Measurements from ENCODE around the gene SHISA5. TPM values are rescaled to one million over a fixed set of nuclear protein-coding genes. Genes with fewer than 3 reads are reported as not detected.

SHISA5 gene
- total RNA-seq, 1 experiment from 2014 or later: 137 TPM

DNA sequence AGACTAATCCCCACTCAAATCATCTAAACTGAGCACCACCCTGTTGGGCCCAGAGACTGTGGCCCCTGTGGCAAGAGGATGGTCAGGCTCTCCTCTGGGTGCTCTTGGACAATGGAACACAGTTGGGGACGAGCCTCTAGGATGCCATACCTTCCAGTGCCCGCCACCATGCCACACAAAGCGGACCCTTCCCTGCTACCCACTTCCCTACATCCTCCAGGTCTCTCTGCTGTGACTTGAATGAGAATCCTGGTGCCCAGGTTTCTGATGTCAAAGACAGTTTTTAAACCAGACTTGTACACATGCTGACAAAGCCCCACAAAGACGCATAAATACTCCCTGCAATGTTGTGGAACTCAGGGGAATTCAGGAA lies 68.8 kb downstream of the SHISA5 start:
- ChIA-PET CTCF (interaction anchor here (1.3 to 2.8 kb wide), 35 partner anchors 10 to 282 kb away, joined by 3 to 378 read pairs (median 14); partner anchors contain the start of genes ATRIP, CDC25A, IP6K2 and NME6), POLR2A (interaction anchor here (1.0 to 1.6 kb wide), 2 partner anchors 10 to 11 kb away, joined by 3 to 10 read pairs; partner anchors contain the start of gene ATRIP)
- Mint-ChIP-seq H3K4me3 (no peak overlapping the region), H3K27ac (peak overlapping the region; percentile 78), H3K36me3 (peaks cover 37% of the 10 kb centered on the region), H3K4me1 (peaks cover 41% of the 10 kb centered on the region), H3K27me3 (ENCODE audit: low read depth) (no peaks in the 10 kb centered on the region), H3K9me3 (no peaks in the 10 kb centered on the region)
- TF ChIP-seq, protein P1, sequence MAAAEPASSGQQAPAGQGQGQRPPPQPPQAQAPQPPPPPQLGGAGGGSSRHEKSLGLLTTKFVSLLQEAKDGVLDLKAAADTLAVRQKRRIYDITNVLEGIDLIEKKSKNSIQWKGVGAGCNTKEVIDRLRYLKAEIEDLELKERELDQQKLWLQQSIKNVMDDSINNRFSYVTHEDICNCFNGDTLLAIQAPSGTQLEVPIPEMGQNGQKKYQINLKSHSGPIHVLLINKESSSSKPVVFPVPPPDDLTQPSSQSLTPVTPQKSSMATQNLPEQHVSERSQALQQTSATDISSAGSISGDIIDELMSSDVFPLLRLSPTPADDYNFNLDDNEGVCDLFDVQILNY (CRISPR knock-in tag; IDR thresholded peaks at IDR 0.05): no peak
- TF ChIP-seq, protein P2, sequence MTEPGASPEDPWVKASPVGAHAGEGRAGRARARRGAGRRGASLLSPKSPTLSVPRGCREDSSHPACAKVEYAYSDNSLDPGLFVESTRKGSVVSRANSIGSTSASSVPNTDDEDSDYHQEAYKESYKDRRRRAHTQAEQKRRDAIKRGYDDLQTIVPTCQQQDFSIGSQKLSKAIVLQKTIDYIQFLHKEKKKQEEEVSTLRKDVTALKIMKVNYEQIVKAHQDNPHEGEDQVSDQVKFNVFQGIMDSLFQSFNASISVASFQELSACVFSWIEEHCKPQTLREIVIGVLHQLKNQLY (CRISPR knock-in tag; IDR thresholded peaks at IDR 0.05): 0 out of 2 replicates have a peak, but pooled peaks have one; percentile 38
- DNase-seq (ENCODE audit: low spot score) (no peak), ATAC-seq (no peak)

DNA sequence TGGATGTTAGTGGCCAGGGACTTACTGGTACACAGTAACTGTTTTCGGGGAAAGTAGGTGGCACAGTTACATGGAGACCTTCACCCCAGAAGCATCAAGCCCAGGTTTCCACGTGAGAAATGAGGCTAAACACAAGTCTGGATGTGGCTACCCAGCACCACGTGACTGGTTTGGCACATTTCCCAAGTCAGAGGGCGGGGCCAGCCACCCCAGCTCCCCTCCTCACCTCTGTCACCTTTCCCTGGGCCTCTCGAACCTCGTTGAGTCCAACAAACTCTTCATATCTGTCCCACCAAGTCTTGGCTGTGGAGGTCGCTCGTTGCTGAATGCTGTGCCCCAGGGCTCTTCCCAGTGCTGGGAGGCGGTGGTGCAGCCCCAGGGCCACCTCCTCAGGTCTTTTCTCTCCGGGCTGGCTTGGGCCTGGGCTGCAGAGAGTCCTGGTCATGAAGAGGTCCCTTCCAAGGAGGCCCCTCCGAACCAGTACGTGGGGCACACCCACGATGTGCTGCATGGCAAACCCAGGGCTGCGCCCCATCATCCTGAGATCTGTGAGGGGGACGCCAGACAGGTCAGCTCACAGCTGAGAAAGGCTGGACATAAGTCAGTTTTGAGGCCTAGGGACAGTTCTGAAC lies 69.3 kb downstream of the SHISA5 start:
- ATAC-seq (no peak), DNase-seq (ENCODE audit: low spot score) (no peak)
- H3K4me1 Mint-ChIP-seq: peaks cover 40% of the 10 kb centered on the region
- no peaks in the 10 kb centered on the region for H3K9me3 Mint-ChIP-seq
- ChIA-PET POLR2A (no interaction called here), CTCF (interaction anchor here (1.0 to 8.2 kb wide), 4 partner anchors 16 to 240 kb away, joined by 3 to 218 read pairs (median 113); partner anchors contain the start of gene PFKFB4)
- no peaks in the 10 kb centered on the region for H3K27me3 Mint-ChIP-seq (ENCODE audit: low read depth)
- no peak overlapping the region for H3K4me3 Mint-ChIP-seq
- peaks cover 36% of the 10 kb centered on the region for H3K36me3 Mint-ChIP-seq
- no peak for TF ChIP-seq MYBL2 (CRISPR knock-in tag; IDR thresholded peaks at IDR 0.05)
- TF ChIP-seq MXD4 (CRISPR knock-in tag; IDR thresholded peaks at IDR 0.05; ENCODE audit: borderline replicate concordance): no peak
- no peak for TF ChIP-seq ZNF232 (CRISPR knock-in tag; IDR thresholded peaks at IDR 0.05)
- H3K27ac Mint-ChIP-seq: no peak overlapping the region

DNA sequence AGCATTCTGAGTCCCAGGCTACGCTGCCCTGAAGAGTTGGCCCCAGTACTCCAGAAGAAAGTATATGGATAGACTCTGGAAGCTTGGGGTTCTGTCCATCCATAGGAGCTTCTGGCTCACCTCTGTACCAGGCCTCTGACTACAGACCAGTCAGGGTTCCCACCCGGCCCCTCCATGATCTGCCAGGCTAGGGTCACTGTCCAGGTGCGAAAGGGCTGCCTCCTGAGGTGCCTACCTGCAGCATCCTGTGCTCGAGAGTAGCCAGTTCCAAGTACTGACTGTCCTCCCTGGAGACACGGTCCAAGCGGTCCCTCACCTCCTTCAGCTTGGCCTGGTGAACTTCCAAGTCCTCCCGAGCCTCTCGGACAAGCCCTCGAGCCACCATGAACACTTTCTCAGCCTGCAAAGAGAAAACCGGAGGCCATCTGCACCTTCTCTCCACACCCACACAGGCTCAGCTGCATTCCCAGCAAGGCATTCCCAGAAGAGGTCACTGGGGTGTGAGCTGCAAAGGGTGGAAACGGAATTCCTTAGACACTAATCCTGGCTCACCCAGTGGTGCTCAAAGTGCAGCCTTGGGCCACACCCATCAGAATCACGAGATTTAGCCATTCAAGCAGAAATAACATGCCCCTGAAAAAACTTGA lies 70.4 kb downstream of the SHISA5 start:
- DNase-seq (ENCODE audit: low spot score) (no peak), ATAC-seq (no peak)
- Mint-ChIP-seq H3K36me3 (peaks cover 36% of the 10 kb centered on the region), H3K4me3 (no peak overlapping the region), H3K9me3 (no peaks in the 10 kb centered on the region), H3K4me1 (peaks cover 33% of the 10 kb centered on the region), H3K27me3 (ENCODE audit: low read depth) (no peaks in the 10 kb centered on the region), H3K27ac (peak overlapping the region; percentile 92; the same call in 1 of the 2 replicates)
- POLR2A ChIA-PET: interaction anchor here (1.1 to 1.2 kb wide), 2 partner anchors 13 to 245 kb away, joined by 4 to 5 read pairs; partner anchors contain the start of genes ATRIP and CDC25A
- CTCF ChIA-PET: interaction anchor here (1.0 to 8.2 kb wide), 8 partner anchors 12 to 239 kb away, joined by 3 to 142 read pairs (median 10); partner anchors contain the start of gene ATRIP
- no peak for TF ChIP-seq GTF2I (CRISPR knock-in tag; conservative IDR thresholded peaks at IDR 0.05)
- TF ChIP-seq, protein P3, sequence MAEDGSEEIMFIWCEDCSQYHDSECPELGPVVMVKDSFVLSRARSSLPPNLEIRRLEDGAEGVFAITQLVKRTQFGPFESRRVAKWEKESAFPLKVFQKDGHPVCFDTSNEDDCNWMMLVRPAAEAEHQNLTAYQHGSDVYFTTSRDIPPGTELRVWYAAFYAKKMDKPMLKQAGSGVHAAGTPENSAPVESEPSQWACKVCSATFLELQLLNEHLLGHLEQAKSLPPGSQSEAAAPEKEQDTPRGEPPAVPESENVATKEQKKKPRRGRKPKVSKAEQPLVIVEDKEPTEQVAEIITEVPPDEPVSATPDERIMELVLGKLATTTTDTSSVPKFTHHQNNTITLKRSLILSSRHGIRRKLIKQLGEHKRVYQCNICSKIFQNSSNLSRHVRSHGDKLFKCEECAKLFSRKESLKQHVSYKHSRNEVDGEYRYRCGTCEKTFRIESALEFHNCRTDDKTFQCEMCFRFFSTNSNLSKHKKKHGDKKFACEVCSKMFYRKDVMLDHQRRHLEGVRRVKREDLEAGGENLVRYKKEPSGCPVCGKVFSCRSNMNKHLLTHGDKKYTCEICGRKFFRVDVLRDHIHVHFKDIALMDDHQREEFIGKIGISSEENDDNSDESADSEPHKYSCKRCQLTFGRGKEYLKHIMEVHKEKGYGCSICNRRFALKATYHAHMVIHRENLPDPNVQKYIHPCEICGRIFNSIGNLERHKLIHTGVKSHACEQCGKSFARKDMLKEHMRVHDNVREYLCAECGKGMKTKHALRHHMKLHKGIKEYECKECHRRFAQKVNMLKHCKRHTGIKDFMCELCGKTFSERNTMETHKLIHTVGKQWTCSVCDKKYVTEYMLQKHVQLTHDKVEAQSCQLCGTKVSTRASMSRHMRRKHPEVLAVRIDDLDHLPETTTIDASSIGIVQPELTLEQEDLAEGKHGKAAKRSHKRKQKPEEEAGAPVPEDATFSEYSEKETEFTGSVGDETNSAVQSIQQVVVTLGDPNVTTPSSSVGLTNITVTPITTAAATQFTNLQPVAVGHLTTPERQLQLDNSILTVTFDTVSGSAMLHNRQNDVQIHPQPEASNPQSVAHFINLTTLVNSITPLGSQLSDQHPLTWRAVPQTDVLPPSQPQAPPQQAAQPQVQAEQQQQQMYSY (CRISPR knock-in tag; IDR thresholded peaks at IDR 0.05): 0 out of 2 replicates have a peak, but pooled peaks have one; percentile 16
- no peak for TF ChIP-seq CREB1 (CRISPR knock-in tag; IDR thresholded peaks at IDR 0.05)

DNA sequence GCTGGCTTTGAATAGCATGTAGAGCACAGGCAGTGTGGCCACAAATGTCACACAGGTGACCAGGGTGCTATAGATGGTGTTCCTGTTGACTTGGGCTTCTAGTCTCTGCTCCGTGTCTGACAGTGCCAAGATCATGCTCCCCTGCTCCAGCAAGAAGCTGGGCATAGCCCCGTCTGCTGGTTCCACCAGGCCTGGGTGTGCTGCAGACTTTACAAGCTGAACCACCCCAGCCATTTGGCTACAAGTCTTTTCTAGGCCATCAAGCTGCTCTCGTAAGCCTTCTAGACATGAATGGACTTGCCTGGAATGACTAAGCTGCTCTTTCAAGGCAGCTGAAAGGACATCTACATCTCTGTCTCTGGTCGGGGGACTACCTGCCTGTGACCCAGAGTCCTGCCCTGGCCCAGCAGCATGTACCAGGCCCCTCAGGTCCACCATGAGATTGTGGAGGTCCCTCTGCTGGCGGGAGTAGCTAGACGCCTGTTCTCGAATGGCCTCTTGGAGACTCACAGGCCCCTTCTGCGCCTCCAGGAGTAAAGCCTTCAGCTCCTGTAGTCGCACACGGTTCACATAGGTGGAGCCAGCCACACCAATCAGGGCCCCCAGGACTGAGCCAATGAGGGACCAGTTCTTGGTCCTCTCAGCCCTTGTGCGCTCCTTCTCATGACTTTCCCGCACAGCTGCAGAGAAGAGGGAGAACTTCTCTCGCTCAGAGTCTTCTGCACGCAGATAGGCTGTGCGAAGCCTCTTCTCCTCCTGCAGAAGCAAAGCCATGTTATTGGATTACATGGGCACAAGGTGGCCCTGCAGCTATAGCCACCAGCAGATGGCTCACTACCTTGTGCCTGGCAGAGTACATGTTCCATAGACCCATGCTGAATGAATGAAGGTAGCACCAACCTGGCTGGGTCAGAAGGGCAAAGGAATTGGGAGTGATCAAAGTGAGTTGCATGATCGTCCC lies 71.3 kb downstream of the SHISA5 start:
- Mint-ChIP-seq H3K4me1 (peaks cover 36% of the 10 kb centered on the region), H3K27ac (peak overlapping the region; percentile 92), H3K36me3 (peaks cover 36% of the 10 kb centered on the region), H3K9me3 (no peaks in the 10 kb centered on the region), H3K4me3 (no peak overlapping the region), H3K27me3 (ENCODE audit: low read depth) (no peaks in the 10 kb centered on the region)
- DNase-seq (ENCODE audit: low spot score) (peak; percentile 75), ATAC-seq (peak; percentile 65)
- TF ChIP-seq, protein P4, sequence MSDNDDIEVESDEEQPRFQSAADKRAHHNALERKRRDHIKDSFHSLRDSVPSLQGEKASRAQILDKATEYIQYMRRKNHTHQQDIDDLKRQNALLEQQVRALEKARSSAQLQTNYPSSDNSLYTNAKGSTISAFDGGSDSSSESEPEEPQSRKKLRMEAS (CRISPR knock-in tag; IDR thresholded peaks at IDR 0.05): 0 out of 2 replicates have a peak, but pooled peaks have one; percentile 24
- no peak for TF ChIP-seq CBFB (CRISPR knock-in tag; IDR thresholded peaks at IDR 0.05; ENCODE audit: low read depth)
- no peak for TF ChIP-seq NR1H2 (CRISPR knock-in tag; IDR thresholded peaks at IDR 0.05)
- no peak for TF ChIP-seq IRF2 (CRISPR knock-in tag; IDR thresholded peaks at IDR 0.05; ENCODE audit: borderline replicate concordance, low read depth)
- TF ChIP-seq ZBTB21 (CRISPR knock-in tag; IDR thresholded peaks at IDR 0.05; ENCODE audit: borderline replicate concordance): no peak
- TF ChIP-seq TEAD1 (CRISPR knock-in tag; IDR thresholded peaks at IDR 0.05): no peak
- ChIA-PET CTCF (interaction anchor here (0.6 to 8.2 kb wide), 40 partner anchors 10 to 608 kb away, joined by 3 to 142 read pairs (median 4); partner anchors contain the start of genes ATRIP, CDC25A, PFKFB4 and SLC26A6), POLR2A (interaction anchor here (0.6 to 1.2 kb wide), 5 partner anchors 9 to 244 kb away, joined by 3 to 5 read pairs (median 4); partner anchors contain the start of genes ATRIP and CDC25A)
